HG03060 (cell line): ENCODE data around the gene PLAGL1.
"Not testable (repeated sequence)": the region's sequence is repeated elsewhere in the genome, so short reads cannot be mapped to it uniquely, and the experiment has no call there.

Experiments
- ATAC-seq: cut with Tn5 transposase; IDR thresholded peaks from one replicate; pipeline ENCODE4 v1.9.1; 2021; ENCODE audit warnings: low read depth, moderate number of reproducible peaks; ENCODE audit not compliant: unreplicated experiment

PLAGL1 gene

GRCh38 chr6:144012534-144012933 is 4.5 kb upstream of the PLAGL1 start:
- ATAC-seq, result no peak

GRCh38 chr6:144009628-144010027 is 1.6 kb upstream of the PLAGL1 start:
- not testable (repeated sequence) for ATAC-seq

DNA sequence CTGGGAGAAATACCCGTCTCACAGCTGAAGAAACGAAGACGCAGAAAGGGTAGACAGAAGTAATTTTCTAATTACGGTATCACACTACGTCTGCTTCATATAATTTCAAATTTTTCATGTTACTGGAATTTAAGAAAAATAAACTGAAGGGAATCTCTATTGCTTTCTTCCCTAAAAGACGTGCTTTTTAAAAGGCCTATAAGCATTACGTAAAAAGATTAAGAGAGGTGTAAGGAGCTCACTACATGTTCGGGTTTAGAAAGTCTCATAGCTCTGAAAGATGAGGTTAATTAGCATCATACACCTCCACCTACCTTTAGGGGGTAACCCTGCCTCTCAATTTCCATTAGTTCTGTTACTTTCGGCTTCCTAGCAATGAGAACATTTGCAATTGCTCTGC is 787 bp upstream of the PLAGL1 start:
- ATAC-seq, result no peak

GRCh38 chr6:144007478-144008119 is 460 bp downstream of the PLAGL1 start:
- no peak for ATAC-seq

GRCh38 chr6:144006736-144007477 is 1.2 kb downstream of the PLAGL1 start:
- no peak for ATAC-seq

DNA sequence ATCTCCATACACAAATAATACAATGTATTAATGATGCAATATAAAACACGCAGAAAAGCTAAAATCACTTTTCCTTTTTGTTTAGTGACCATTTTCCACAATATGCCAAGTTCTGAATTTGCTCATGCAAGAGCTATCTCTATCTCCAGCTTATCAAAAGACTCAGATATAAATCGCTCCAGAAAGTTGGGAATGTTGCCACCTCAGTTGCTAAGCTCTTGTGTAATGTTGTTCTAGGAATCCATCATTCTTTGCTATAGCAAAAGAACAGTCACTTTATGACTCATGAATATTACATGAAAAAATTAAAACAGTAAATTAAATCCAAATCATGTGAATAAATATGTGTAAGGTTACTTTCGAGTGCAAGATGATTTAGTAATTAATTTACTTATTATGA is 8.7 kb downstream of the PLAGL1 start:
- ATAC-seq, result no peak

- no peak for ATAC-seq
Measured at GRCh38 chr6:143998686-143999085, 9.4 kb downstream of the PLAGL1 start.

GRCh38 chr6:143993965-143994646 is 14.0 kb downstream of the PLAGL1 start:
- no peak for ATAC-seq

- no peak for ATAC-seq
Measured at GRCh38 chr6:143992285-143992684, 15.8 kb downstream of the PLAGL1 start.

GRCh38 chr6:143986463-143987065 is 21.5 kb downstream of the PLAGL1 start:
- no peak for ATAC-seq

- ATAC-seq, result no peak
Measured at GRCh38 chr6:143984666-143985065, 23.4 kb downstream of the PLAGL1 start.

DNA sequence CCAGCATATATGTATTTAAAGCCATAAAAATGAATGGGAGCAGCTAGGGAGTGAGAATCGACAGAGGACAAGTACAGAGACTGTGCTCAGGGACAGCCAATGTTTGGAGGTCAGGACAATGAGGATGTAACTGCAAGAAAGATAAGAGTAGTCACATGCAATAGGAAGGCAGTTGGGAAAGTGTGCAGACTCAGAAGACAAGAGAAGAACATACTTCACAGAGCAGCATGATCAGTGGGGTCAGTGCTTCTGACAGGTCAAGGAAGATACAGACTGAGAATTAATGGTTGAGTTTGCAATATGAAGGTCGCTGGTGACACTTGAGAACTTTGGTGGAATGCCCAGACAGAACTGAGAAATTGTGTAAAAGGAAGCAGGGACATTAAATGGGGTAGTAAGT is 25.1 kb downstream of the PLAGL1 start:
- no peak for ATAC-seq

GRCh38 chr6:143980921-143981320 is 27.1 kb downstream of the PLAGL1 start:
- ATAC-seq, result no peak

DNA sequence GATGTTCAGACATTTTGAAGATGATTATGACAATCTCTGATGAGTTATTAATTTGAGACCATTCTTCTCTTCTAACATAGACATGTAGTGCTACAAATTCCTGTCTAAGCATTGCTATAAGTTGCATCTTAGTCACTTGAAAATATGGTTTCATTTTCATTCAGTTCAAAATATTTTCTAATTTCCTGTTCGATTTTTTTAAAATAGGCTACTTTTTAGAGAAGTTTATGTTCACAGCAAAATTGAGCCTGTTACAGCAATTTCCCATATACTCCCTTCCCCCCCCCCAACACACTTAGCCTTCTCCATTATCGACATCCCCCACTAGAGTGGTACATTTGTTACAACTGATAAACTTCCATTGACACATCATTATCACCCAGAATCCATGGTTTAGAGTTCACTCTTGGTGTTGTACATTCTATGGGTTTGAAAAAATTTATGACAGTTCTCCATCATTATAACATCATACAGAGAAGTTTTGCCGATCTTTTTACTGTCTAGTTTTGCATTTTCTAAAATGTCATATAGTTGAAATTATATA is 31.2 kb downstream of the PLAGL1 start:
- no peak for ATAC-seq

DNA sequence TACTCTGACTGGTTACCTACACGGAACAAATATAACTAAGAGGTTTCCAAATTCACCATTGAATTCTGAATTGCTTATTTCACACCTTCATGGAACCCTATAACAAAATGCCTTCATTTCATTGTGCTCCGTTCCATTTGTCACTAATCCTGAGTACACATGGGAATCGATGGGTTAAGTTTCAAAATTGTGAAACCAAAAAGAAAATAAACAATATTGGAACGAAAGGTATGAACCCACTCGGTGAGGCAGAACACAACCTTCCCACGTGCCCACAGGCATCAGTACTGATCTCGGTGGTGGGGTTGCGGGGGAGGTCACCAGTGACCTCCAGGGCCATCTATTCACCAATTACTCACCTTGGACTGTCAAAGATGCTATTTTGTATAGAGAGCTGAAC is 34.0 kb downstream of the PLAGL1 start:
- ATAC-seq, result no peak

DNA sequence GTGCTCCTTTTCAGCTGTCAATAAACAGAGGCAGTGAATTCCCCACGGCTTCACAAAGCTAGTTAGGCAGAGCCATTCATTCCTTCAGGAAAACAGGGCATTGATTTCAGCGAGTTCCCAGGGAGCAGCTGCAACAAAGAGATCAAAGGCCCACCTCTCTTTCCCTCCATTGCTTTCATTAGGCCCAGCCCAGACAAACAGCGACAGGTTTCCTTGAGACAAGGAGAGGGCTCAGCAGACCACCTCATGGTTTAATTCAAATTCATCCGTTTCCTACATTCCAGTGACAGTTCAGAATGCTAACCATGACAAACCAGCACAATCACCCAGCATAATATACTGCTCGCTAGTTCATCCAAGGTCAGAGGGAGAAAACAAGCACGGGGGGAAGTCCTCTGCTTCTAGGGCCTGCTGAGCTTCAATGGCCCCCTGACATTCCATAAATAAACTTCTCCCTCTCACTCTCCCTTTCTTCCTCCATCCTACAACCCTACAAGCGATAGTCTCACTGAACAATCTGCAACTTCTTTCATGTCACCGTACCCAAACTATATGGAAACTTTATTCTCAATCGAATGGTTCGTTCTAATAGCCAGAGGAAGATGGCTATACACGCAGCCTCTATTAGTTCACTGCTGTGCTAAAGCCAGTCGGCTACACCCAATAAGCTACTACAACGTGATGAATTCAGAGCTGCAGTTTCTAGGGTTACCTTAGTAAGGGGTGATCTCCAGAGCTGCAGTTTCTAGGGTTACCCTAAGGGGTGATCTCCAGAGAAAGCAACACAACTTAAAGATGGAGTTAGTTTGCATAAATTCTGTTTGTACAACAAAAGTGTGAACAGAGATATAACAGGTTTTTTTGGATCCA is 34.7 kb downstream of the PLAGL1 start:
- ATAC-seq, result no peak

GRCh38 chr6:143971482-143972205 is 36.4 kb downstream of the PLAGL1 start:
- no peak for ATAC-seq

GRCh38 chr6:143970456-143971218 is 37.4 kb downstream of the PLAGL1 start:
- ATAC-seq, result no peak

- no peak for ATAC-seq
Measured at GRCh38 chr6:143969077-143969476, 39.0 kb downstream of the PLAGL1 start.
